GM21825 (cell line): ENCODE measurements around the gene ERBB4.

Experiments used
- ATAC-seq: cut with Tn5 transposase; IDR thresholded peaks from one replicate; pipeline ENCODE4 v1.9.1; 2021; ENCODE audit warnings: mild to moderate bottlenecking, moderate library complexity; ENCODE audit not compliant: unreplicated experiment

The ERBB4 gene

GRCh38 chr2:212367431-212367830, 171.2 kb downstream of the ERBB4 start:
- no peak for ATAC-seq

- ATAC-seq, result no peak
These were observed 174.3 kb downstream of the ERBB4 start for GRCh38 chr2:212364112-212364985.

GRCh38 chr2:212361174-212361756, 177.3 kb downstream of the ERBB4 start:
- no peak for ATAC-seq

- ATAC-seq, result no peak
These were observed 178.5 kb downstream of the ERBB4 start for GRCh38 chr2:212360068-212360460.

- ATAC-seq, result no peak
These were observed 179.1 kb downstream of the ERBB4 start for GRCh38 chr2:212359425-212360067.

- ATAC-seq, result no peak
These were observed 181.0 kb downstream of the ERBB4 start for GRCh38 chr2:212357606-212358005.

GRCh38 chr2:212354382-212354781, 184.2 kb downstream of the ERBB4 start:
- ATAC-seq, result no peak

GRCh38 chr2:212348501-212348900, 190.1 kb downstream of the ERBB4 start:
- ATAC-seq, result no peak

GRCh38 chr2:212346865-212347264, 191.7 kb downstream of the ERBB4 start:
- no peak for ATAC-seq

GRCh38 chr2:212345966-212346365, 192.6 kb downstream of the ERBB4 start:
- no peak for ATAC-seq

GRCh38 chr2:212344131-212344530, 194.5 kb downstream of the ERBB4 start:
- no peak for ATAC-seq

GRCh38 chr2:212343167-212343566, 195.4 kb downstream of the ERBB4 start:
- no peak for ATAC-seq

GRCh38 chr2:212337486-212338343, 200.9 kb downstream of the ERBB4 start:
- ATAC-seq, result no peak

- ATAC-seq, result no peak
These were observed 201.6 kb downstream of the ERBB4 start for GRCh38 chr2:212337036-212337435.

GRCh38 chr2:212330263-212330662, 208.3 kb downstream of the ERBB4 start:
- ATAC-seq, result no peak

- ATAC-seq, result no peak
These were observed 209.7 kb downstream of the ERBB4 start for GRCh38 chr2:212328712-212329496.

- no peak for ATAC-seq
These were observed 210.5 kb downstream of the ERBB4 start for GRCh38 chr2:212328136-212328535.

GRCh38 chr2:212327171-212327809, 211.3 kb downstream of the ERBB4 start:
- ATAC-seq, result no peak

GRCh38 chr2:212318636-212319035, 220.0 kb downstream of the ERBB4 start:
- ATAC-seq, result no peak

GRCh38 chr2:212314680-212315079, 223.9 kb downstream of the ERBB4 start:
- ATAC-seq, result no peak
